ENCODE data around the gene PXDN. TPM values are rescaled to one million over a fixed set of nuclear protein-coding genes. Genes with fewer than 3 reads are reported as not detected.
"Not testable (repeated sequence)": the region's sequence is repeated elsewhere in the genome, so short reads cannot be mapped to it uniquely, and the experiment has no call there.

Gene PXDN
- polyA plus RNA-seq, 10 donors: 134 to 247 (median 172) TPM

DNA sequence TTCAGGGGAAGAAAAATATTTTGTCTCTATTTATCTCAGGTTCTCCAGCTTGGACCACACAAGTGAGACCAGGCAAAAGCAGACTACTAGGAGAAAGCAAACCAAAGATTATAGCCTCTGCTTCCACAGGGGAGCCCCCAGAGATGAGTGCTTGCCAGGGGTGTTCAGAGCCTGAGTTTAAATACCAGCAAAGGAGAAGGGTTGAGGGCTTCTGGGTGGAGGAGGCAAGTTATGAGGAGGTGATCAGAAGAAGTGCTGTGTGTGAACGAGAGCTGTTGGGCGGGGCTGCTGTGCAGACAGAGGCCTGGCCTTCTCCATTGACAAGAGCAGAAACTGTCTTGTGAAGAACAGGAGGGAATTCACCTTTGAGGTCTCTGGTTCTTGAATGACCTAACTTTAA lies 32.8 kb upstream of the PXDN start:
- no peak for DNase-seq

DNA sequence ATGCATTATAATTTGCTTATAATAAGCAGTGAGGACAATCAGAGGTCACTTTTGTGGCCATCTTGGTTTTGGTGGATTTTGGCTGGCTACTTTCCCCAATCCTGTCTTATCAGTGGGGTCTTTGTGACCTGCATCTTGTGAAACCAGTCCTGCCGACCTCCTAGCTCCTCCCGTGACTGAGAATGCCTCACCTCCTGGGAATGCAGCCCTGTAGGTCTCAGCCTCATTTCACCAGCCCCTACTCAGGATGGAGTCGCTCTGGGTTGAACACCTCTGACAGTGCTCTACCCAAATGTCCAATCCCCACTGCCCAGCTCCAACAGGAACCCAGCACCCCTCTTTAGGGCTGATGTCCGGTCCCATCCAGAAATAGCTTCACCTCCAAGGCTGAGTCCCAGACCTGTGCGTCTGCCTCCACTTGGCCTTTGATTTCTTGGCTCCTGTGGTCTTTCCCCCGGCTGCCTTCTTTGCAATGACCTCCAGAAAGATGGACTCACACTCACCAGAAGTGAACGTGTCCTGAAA lies 31.3 kb upstream of the PXDN start:
- DNase-seq: no peak

DNA sequence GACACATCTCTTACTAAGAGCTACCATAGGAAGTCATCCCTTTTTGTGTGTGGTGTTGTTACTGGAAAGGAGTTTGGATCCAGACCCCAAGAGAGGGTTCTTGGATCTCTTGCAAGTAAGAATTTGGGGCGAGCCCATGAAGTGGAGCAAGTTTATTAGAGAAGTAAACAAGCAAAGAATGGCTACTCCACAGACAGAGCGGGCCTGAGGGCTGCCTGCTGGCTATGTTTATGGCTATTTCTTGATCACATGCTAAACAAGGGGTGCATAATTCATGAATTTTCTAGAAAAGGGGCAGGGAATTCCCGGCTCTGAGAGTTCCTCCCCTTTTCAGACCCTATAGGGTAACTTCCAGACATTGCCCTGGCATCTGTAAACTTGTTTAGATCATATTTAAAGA lies 30.6 kb upstream of the PXDN start:
- DNase-seq: no peak

DNA sequence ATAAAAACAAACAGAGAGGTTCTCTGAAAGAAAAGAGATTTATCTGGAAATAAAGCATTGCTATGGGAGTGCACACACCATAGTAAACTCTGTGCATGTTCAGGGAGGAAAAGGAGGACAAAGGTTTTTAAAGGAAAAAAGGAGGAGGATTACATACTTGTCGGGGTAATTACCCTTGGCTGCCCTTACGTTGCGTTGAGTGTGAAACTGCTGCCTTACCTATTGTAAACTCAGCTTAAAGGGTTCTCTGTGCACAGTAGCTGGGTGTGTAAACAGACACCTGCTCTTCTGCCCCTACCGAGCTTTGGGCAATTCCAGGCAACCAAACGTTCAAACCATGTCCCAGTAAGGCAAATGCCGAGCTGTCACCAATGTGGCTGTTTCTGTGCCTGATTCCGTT lies 29.6 kb upstream of the PXDN start:
- DNase-seq: no peak

GRCh38 chr2:1772471-1773267 lies 28.4 kb upstream of the PXDN start:
- no peak for DNase-seq

DNA sequence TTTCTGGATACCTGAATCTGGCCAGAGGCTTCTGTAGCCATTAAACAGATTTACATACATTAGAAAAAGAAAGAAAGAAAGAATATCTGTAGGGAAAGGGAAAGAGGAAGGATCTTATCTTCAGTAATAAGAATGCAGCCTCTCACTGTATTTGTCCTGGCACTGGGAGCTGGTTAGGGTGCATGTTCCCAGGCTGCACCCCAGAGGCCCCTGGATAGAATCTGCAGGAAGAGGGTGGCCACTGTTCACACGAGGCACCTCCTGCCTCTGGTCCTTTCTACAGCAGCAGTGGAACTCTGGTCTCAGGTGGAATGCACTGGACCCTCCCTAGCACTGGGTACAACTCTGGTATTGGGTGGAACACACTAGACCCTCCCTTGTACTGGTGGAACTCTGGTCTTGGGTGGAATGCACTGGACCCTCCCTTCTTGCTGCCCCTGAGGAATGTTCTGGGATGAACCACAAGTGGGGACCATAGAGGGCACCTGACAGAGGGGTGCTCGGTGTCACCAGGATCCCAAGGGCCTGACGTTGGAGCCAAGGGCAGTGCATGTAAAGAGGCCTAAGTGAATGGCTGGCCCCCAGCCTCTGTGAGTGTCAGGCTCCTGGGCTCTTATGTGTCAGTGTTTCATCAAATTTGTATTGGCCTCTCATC lies 27.4 kb upstream of the PXDN start:
- DNase-seq: no peak

DNA sequence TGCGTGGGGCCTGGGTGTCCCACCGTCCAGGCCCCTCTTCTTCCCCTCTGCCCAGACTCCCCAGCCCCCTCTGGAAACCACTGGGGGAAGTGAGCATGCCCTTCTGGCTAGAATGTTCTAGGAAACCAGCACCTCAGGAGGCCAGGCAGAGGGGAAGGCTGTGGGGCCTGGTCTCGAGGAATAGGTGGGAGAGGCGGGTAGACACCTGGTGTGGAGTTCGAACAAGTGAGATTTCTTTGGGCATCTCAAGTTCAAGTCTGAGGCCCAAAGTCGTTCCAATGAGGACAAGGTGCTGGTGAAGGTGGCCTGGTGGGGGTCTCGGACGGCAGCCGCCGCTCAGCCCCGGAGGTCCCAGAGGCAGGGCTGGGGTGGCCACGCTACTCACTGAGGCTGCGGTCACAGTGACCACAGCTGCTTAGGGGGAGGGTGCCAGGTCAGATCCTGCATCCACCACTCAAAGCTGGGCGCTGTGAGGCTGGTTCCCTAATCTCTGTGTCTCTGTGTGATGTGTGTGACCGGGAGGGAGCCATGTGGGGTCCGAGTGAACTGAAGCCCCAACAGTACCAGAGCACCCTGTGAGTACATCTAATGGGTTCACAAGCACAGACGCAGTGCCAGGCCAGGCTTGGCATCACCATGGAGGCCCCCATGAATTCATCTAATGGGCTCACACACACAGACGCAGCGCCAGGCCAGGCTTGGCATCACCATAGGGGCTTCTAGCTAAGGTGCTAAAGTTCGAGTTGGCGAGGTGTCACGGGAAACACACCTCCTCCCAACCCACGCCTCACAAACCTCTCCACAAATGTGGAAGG lies 26.5 kb upstream of the PXDN start:
- no peak for DNase-seq

GRCh38 chr2:1769703-1770422 lies 25.5 kb upstream of the PXDN start:
- DNase-seq: peak in 1 of 3 donors; percentile 26

DNA sequence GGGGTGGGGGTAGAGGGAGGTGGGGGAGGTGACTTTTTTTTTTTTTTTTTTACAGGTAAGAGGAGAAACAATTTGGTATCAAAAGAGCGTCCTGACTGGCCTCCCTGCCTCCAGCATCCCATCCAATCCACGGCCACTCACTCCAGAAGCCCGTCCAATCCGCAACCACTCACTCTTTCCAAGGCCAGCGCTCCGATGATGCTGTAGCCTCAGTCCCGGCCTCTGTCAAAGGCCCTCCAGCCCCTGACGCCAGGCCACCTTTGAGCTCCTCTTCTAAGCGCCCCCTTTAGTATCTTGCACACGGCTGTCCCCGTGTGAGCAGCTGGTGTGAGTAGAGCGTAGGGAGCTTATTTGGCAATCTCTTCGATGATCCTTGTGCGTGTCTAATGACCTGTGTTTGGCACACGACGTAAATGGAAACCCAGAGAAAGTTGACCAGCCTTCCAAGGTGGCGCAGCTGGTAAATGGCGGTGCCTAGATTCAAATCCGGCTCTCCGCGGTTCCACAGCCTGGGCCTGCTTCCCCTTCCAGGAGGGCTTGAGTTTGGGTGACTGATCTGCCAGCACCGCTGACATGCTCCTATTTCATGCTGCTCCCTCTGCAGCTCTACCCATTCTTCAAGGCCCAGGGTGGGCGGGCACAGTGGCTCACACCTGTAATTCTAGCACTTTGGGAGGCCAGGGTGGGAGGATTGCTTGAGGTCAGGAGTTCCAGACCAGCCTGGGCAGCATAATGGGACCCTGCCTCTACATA lies 23.8 kb upstream of the PXDN start:
- DNase-seq: no peak

GRCh38 chr2:1766851-1767811 lies 22.8 kb upstream of the PXDN start:
- no peak for DNase-seq

DNA sequence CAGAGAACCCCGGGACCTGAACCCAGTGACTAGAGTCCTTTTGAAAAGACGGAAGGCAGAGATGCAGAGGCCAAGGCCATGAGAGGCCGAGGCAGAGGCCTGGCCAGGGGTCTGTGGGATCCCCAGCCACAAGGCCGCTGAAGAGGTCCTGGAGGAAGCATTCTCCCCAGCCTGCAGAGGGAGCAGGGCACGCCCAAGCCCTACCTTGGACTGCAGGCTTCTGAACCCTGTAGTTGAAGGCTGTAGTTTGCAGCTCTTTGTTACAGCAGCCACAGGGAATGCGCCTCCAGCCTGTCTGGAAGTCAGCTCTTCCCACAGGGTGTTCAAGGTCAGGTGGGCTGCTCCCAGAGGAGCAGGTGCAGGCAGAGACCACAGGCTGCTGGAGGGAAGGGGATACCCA lies 22.1 kb upstream of the PXDN start:
- no peak for DNase-seq

GRCh38 chr2:1765201-1765600 lies 20.9 kb upstream of the PXDN start:
- DNase-seq: not testable (repeated sequence)

DNA sequence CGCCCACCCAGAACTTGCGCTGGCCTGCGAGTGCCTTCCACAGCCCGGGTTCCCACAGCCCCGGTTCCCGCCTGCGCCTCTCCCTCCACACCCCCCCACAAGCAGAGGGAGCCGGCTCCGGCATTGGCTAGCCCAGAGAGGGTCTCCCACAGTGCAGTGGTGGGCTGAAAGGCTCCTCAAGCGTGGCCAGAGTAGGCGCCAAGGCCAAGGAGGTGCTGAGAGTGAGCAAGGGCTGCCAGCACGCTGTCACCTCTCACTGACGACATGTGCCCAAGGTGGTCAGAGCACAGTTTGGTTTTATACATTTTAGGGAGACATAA lies 15.3 kb upstream of the PXDN start:
- DNase-seq: no peak

GRCh38 chr2:1758774-1759610 lies 14.7 kb upstream of the PXDN start:
- DNase-seq: no peak

GRCh38 chr2:1758171-1758570 lies 13.9 kb upstream of the PXDN start:
- DNase-seq: no peak

- no peak for DNase-seq
Measured at GRCh38 chr2:1757567-1757966, 13.3 kb upstream of the PXDN start.

- DNase-seq: not testable (repeated sequence)
Measured at GRCh38 chr2:1757146-1757545, 12.8 kb upstream of the PXDN start.

DNA sequence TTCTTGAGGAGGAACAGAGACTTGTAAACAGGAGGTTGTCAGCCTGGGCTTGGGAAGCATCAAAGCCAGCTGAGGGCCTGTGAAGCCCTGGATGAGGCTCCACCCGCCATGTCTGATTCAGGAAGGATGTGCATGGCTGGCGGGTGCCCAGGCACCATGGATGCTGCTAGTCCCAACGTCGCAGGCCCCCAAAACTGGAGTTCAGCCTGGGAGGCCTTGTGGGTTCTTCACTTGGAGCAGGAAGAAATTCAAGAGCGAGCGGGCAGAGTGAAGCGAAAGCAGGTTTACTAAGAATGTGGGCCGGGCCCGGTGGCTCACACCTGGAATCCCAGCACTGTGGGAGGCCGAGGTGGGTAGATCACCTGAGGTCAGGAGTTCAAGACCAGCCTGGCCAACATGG lies 12.1 kb upstream of the PXDN start:
- DNase-seq: no peak
